ENCODE measurements around the gene UCP3. TPM values are rescaled to one million over a fixed set of nuclear protein-coding genes. Genes with fewer than 3 reads are reported as not detected.

The UCP3 gene
- total and polyA plus RNA-seq, 10 of the 15 experiments (the other 5 are each of a cell fraction or from before 2014, with no cell fraction given): 0.02 to 1.9 (median 0.94) TPM

- TF ChIP-seq E2F4 (IDR thresholded peaks at IDR 0.05; ENCODE audit: low read depth, low read length) (no peak), IKZF2 (IDR thresholded peaks at IDR 0.05) (peak; percentile 72 to 76; a peak in 2 of 4 replicates), NRF1 (conservative IDR thresholded peaks at IDR 0.05; ENCODE audit: low read depth, low read length) (no peak), CTCF (IDR thresholded peaks at IDR 0.05 in 2 of 3, conservative IDR thresholded peaks at IDR 0.05 in 1 of 3; ENCODE audit: control insufficient read depth in 2 of 3, extremely low read depth in 1 of 3, insufficient read depth in 1 of 3, low read depth in 3 of 3, low read length in 3 of 3) (no peak), RELB (IDR thresholded peaks at IDR 0.05; ENCODE audit: low read depth) (0 out of 2 replicates have a peak, but pooled peaks have one; percentile 56), FOS (IDR thresholded peaks at IDR 0.05; ENCODE audit: borderline replicate concordance, extremely low read depth, insufficient read length) (no peak), KAT2A (conservative IDR thresholded peaks at IDR 0.05; ENCODE audit: control insufficient read depth, low read depth, low read length) (no peak), IKZF1 (conservative IDR thresholded peaks at IDR 0.05) (peak; percentile 75), SMAD5 (IDR thresholded peaks at IDR 0.05; ENCODE audit: low read depth) (no peak), POLR2A (IDR thresholded peaks at IDR 0.05; ENCODE audit: low read depth, low read length) (no peak), MEF2B (IDR thresholded peaks at IDR 0.05; ENCODE audit: partially characterized antibody, poor library complexity, severe bottlenecking) (peak; percentile 94), SKIL (IDR thresholded peaks at IDR 0.05; ENCODE audit: low read depth, poor library complexity, severe bottlenecking) (peak; percentile 18), HSF1 (IDR thresholded peaks at IDR 0.05; ENCODE audit: low read depth, low read length) (no peak), RB1 (IDR thresholded peaks at IDR 0.05; ENCODE audit: borderline replicate concordance) (peak; percentile 50; the same call in 1 of the 2 replicates), SUZ12 (IDR thresholded peaks at IDR 0.05; ENCODE audit: unreplicated experiment) (no peak), ZBTB11 (CRISPR knock-in tag; IDR thresholded peaks at IDR 0.05) (no peak), PAX8 (IDR thresholded peaks at IDR 0.05) (no peak), CBX3 (IDR thresholded peaks at IDR 0.05; ENCODE audit: borderline replicate concordance, low read depth) (no peak), BCL11A (IDR thresholded peaks at IDR 0.05; ENCODE audit: low read depth, low read length) (no peak)
Measured at GRCh38 chr11:74020539-74020938, 11.7 kb upstream of the UCP3 start (continued).

Data from GM12878 (cell line).